Testis (tissue), 3 donors: Measurements from ENCODE around the gene CHRNA5. TPM values are rescaled to one million over a fixed set of nuclear protein-coding genes. Genes with fewer than 3 reads are reported as not detected.

Source experiments
- DNase-seq: peaks from one replicate; pipeline ENCODE4 v3.0.0-alpha.2; 2019
- H3K27ac ChIP-seq, 2 donors: fragments of 200-600 bp; sonication (generic); one replicate each; pipeline ENCODE4 v1.5.1; 2019
- H3K27me3 ChIP-seq: fragments of 200-600 bp; sonication (generic); one replicate; pipeline ENCODE4 v1.5.1; 2019
- H3K36me3 ChIP-seq: fragments of 200-600 bp; sonication (generic); one replicate; pipeline ENCODE4 v1.5.1; 2017; ENCODE audit warnings: low read depth; ENCODE audit errors: missing control alignments
- H3K4me1 ChIP-seq: fragments of 200-600 bp; sonication (generic); one replicate; pipeline ENCODE4 v1.5.1; 2019
- H3K4me3 ChIP-seq, 2 donors: fragments of 200-600 bp; sonication (generic); one replicate each; pipeline ENCODE4 v1.5.1; 2017 to 2019
- H3K9me3 ChIP-seq: fragments of 200-600 bp; sonication (generic); one replicate; pipeline ENCODE4 v1.5.1; 2017
- POLR2A ChIP-seq: fragments of 450-650 bp; IDR thresholded peaks from one replicate; pipeline ENCODE4 v1.6.1; 2017; ENCODE audit warnings: antibody characterized with exemption, mild to moderate bottlenecking, moderate library complexity
- WGBS, 2 donors: methylation state at CpG; one replicate each; pipeline ENCODE4 v1.1.5; 2018; 5-methylcytosine and 5-hydroxymethylcytosine counted together
- intact Hi-C: fragments of 100-400 bp; cut with DNase I; formaldehyde crosslinking; loops from one replicate; pipeline ENCODE4 v1.15.1; 2023; ENCODE audit warnings: low total_unique reads
- polyA plus RNA-seq: library from polyadenylated mRNA; stranded (reverse); fragments of 350-450 nt; fragmentation: Illumina TruSeq; extraction: RNeasy Lipid Tissue Mini Kit (QIAGEN cat#74804); gene quantifications from one replicate; pipeline ENCODE4 v1.2.3, GENCODE V29; 2014; ENCODE audit warnings: low read depth, low replicate concordance; ENCODE audit not compliant: insufficient read depth
- total RNA-seq, 2 donors: library from RNA; depleted of rRNA; stranded (reverse); fragments of >200 nt; gene quantifications; one replicate each; pipeline ENCODE4 v1.2.3, GENCODE V29; 2016
- TF ChIP-seq, protein P1 (sequence below), 3 experiments: fragments of 450-650 bp in 2 of 3; fragments of 200-600 bp in 1 of 3; sonication (generic) in 1 of 3; IDR thresholded peaks; one replicate each; pipeline ENCODE4 v1.5.1; 2016 to 2019; ENCODE audit warnings: antibody characterized with exemption in 3 of 3, mild to moderate bottlenecking in 2 of 3, moderate library complexity in 1 of 3

Gene CHRNA5
- total and polyA plus RNA-seq, 3 donors from 2014 or later = 3.5 to 4.4 (median 3.7) TPM

DNA sequence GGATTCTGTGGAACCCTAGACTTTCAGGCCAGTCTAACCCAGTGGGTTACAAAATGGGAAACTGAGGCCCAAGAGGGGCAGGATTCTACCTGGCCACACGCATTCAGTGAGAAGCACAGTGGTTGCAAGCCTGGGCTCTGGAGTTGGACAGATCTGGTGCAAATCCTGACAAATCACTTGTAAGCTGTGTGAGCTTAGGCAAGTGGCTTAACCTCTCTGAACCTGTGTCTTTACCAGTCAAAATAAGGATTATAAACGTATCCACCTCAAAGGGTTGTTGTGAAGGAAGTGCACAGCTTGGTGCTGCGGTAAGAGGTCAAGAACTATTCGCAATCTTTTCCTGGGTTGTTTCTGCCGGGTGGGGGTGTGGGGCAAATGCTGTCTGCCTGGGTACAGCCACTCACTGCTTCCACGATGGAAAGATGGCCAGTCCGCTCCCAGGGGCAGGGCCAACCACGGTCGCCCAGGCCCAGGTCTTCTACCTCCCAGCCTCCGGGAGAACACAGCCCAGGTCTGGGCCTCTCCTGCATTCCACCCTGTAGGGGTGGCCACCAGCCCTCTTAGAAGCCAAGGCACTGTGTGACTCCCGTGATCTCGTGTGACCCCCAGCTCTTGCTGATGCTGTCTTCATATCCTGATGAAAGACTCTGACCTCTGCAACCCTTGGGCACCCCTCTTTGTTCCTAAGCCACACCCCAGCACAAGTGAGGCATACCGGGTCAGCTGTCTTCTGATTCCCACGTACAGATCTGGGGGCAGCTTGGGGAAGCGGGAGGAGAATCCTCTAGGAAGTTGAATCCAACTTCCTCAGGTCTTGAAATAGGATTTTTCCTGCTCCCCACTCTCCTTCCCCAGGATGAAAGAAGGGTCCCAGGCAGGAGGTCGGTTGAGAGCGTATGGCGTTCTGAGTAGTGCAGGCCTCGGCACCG is 54.0 kb downstream of the CHRNA5 start:
- WGBS, 2 donors = 43 to 48% methylated on average over 19 to 20 of the region's 20 CpGs
- Histone ChIP-seq H3K9me3 (no peaks in the 10 kb centered on the region), H3K36me3 (no peaks in the 10 kb centered on the region), H3K4me3 (peak overlapping the region in 1 of 2 donors; percentile 44), H3K27me3 (no peaks in the 10 kb centered on the region), H3K27ac (no peak overlapping the region), H3K4me1 (peaks cover 4% of the 10 kb centered on the region)
- intact Hi-C loops = no loop called here
- no peak for TF ChIP-seq POLR2A
- TF ChIP-seq, protein P1, sequence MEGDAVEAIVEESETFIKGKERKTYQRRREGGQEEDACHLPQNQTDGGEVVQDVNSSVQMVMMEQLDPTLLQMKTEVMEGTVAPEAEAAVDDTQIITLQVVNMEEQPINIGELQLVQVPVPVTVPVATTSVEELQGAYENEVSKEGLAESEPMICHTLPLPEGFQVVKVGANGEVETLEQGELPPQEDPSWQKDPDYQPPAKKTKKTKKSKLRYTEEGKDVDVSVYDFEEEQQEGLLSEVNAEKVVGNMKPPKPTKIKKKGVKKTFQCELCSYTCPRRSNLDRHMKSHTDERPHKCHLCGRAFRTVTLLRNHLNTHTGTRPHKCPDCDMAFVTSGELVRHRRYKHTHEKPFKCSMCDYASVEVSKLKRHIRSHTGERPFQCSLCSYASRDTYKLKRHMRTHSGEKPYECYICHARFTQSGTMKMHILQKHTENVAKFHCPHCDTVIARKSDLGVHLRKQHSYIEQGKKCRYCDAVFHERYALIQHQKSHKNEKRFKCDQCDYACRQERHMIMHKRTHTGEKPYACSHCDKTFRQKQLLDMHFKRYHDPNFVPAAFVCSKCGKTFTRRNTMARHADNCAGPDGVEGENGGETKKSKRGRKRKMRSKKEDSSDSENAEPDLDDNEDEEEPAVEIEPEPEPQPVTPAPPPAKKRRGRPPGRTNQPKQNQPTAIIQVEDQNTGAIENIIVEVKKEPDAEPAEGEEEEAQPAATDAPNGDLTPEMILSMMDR (IDR thresholded peaks at IDR 0.05) = no peak
- no peak for DNase-seq

DNA sequence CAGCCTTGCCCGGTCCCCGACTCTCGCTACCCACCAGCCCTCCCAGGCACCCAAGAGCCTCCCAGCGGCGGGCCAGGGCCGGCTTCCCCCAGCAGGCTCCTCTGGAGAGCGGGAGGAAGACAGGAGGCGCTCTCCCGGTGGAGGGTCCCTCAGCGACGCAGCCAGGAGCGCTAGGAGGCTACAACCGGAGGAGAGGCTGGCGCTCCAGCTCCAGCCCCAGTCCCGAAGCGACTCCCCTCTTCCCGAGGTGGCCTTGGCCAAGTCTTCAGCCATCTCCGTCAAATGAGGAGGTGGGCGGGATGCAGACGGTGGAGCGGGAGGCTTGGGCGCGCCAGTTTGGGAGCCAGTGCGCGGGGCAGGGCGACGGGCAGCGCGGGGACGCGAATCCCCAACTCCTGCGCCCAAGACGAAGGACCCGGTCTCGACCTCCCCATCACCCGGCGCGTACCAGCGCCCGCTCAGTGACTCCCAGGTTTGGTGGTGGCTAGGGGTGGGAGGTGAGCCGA is 54.8 kb downstream of the CHRNA5 start:
- peak; percentile 33 for DNase-seq
- 0 to 2% methylated on average over 3 to 36 of the region's 41 CpGs for WGBS, 2 donors

DNA sequence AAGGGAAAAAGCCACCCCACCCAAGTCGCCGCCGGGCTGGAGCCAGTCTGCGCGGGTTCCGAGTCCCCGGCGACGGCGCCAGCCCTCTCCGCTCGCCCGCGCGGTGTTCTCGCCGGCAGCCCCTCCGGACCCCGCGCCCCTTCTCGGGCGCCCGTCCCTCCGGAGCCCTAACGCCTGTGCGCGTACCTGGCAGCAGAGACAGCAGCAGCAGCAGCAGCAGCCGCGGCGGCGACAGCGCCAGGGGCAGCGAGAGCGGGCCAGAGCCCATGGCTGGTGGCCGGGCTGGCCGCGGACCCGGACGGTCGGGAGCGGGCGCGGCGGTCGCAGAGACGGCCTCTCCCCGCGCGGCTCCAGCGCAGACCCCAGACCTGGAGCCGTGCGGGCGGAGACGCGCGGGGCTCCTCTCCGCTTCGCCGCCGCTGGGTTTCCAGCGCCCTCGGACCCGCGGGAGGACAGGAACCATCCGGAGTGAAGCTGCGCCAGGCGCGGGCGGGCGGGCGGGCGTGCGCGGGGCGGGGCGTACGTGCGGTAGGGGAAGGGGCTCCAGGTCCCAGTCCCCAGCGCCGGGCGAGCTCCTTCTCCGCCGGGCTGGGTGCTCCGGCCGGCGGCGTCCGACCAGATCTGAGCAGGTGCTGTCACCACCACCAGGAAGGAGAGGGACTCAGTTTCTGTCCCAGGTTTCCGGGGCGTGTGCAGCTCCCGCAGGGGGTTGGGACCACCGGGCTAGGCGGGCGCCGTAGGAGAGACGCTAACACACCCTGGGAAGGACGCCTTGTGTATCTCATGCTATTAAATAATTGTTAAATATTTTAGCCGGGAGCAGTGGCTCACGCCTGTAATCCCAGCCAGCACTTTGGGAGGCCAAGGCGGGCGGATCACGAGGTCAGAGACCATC is 55.5 kb downstream of the CHRNA5 start, which contains the start of gene CHRNA3:
Gene CHRNA3, minus strand, starts transcription at position 470 of the 895 bp plus-strand sequence. Its CDS starts 202 bp downstream, at position 268.
- Histone ChIP-seq H3K4me3 (peak within 1 kb of the TSS; percentile 41 to 44), H3K4me1 (peaks cover 4% of the 10 kb centered on the region), H3K9me3 (no peaks in the 10 kb centered on the region), H3K27ac (no peak within 1 kb of the TSS), H3K27me3 (no peaks in the 10 kb centered on the region), H3K36me3 (no peaks in the 10 kb centered on the region)
- no peak for DNase-seq
- intact Hi-C loops = no loop called here
- 2 to 6% methylated on average over 14 to 71 of the region's 102 CpGs for WGBS, 2 donors
- TF ChIP-seq, protein P1 (IDR thresholded peaks at IDR 0.05) = no peak
- no peak for TF ChIP-seq POLR2A

More for the DNA sequence above, 54.8 kb downstream of the CHRNA5 start:
- intact Hi-C loops = no loop called here
- H3K9me3 ChIP-seq = no peaks in the 10 kb centered on the region
- H3K27me3 ChIP-seq = no peaks in the 10 kb centered on the region
- H3K4me1 ChIP-seq = peaks cover 4% of the 10 kb centered on the region
- no peaks in the 10 kb centered on the region for H3K36me3 ChIP-seq
- H3K4me3 ChIP-seq = peak overlapping the region; percentile 41 to 44
- H3K27ac ChIP-seq = no peak overlapping the region
- no peak for TF ChIP-seq POLR2A
- TF ChIP-seq, protein P1 (IDR thresholded peaks at IDR 0.05) = no peak

DNA sequence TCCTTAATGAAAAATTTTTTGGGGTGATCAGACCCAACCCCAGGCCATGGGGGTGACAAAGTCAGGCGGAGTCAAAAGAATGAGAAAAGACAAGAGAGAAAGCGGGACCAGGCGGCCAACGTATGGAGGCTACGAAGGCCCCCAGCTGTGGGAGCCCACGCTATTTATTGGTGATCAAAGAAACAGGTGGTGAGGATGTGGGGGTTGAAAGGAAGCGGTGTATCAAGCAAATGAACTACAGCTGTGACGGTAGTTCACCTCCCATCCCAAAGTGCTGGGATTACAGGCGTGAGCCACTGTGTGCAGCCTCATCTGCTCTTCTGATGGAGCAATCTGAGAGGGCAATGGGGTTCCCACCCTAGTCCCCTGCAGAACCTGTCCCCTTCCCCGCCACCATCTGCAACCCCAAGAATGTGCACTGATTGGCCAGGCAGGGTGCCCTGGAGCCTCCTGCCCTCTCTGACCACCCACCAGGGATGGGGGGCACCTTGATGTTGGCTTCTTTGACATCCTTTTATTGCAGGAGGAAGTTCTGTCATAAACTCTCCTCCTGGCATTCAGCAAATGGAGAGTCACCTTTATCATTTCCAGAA is 56.6 kb downstream of the CHRNA5 start:
- Histone ChIP-seq H3K27me3 (no peaks in the 10 kb centered on the region), H3K9me3 (no peaks in the 10 kb centered on the region), H3K36me3 (no peaks in the 10 kb centered on the region), H3K4me1 (peaks cover 4% of the 10 kb centered on the region), H3K27ac (no peak overlapping the region), H3K4me3 (no peak overlapping the region)
- no peak for TF ChIP-seq POLR2A
- TF ChIP-seq, protein P1 (IDR thresholded peaks at IDR 0.05) = no peak
- intact Hi-C loops = no loop called here
- no peak for DNase-seq
- WGBS, 2 donors = 59 to 71% methylated on average over 10 of the region's 10 CpGs
